SW 1271 (cell line): ENCODE measurements around the gene HSPA1A.
"Not testable (repeated sequence)": the region's sequence is repeated elsewhere in the genome, so short reads cannot be mapped to it uniquely, and the experiment has no call there.

Experiments used
- DNase-seq, 2 experiments: peaks; one replicate each; lab custom pipeline; 2025; lab: John Stamatoyannopoulos, UW

HSPA1A gene

DNA sequence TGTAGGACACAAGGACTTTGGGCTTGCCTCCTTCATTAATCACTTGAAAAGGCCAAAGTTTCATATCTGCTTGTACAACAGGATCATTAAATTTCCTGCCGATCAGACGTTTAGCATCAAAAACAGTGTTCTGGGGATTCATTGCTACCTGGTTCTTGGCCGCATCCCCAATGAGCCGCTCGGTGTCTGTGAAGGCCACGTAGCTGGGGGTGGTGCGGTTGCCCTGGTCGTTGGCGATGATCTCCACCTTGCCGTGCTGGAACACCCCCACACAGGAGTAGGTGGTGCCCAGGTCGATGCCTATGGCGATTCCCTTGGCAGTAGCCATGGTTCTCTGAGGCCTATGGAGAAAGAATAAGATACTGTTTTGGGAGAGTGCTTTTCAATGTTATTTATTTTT lies 3.7 kb upstream of the HSPA1A start:
- no peak for DNase-seq

DNA sequence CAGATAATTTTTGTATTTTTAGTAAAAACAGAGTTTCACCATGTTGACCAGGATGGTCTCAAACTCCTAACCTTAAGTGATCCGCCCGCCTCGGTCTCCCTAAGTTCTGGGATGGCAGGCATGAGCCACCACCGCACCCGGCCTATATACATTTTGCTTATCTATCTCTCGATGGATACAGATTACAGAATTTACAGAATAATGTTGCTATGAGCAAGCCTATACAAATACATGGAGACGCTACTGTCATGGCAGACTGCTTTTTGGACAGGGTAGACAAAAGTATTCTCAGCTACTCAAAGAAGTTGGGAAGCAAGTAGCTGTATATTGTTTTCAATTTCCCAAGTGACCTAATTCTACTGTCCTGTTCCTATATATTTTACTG lies 1.9 kb upstream of the HSPA1A start:
- DNase-seq, result no peak

DNA sequence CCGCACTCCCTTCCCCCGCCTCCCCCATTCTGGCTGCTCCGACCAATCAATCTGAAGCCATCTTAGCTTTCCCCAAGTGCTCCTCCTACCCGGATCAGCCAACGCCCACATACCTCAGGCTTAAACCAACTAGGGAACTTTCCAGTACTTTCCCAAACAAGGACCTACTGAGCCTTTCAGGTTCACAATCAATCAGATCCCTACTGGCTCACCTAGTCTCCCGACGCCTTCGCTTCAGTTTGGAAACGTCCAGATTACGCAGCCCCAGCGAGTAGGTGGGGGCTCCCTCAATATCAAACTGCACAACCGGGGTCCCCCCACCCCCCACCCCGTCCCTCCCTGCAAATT lies 692 bp upstream of the HSPA1A start:
- peak; percentile 91 to 97 for DNase-seq

DNA sequence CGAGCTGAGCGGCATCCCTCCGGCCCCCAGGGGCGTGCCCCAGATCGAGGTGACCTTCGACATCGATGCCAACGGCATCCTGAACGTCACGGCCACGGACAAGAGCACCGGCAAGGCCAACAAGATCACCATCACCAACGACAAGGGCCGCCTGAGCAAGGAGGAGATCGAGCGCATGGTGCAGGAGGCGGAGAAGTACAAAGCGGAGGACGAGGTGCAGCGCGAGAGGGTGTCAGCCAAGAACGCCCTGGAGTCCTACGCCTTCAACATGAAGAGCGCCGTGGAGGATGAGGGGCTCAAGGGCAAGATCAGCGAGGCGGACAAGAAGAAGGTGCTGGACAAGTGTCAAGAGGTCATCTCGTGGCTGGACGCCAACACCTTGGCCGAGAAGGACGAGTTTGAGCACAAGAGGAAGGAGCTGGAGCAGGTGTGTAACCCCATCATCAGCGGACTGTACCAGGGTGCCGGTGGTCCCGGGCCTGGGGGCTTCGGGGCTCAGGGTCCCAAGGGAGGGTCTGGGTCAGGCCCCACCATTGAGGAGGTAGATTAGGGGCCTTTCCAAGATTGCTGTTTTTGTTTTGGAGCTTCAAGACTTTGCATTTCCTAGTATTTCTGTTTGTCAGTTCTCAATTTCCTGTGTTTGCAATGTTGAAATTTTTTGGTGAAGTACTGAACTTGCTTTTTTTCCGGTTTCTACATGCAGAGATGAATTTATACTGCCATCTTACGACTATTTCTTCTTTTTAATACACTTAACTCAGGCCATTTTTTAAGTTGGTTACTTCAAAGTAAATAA lies 2.0 kb downstream of the HSPA1A start:
- DNase-seq, result peak in 1 of 2 experiments; percentile 36

GRCh38 chr6:31817929-31818511 lies 2.7 kb downstream of the HSPA1A start:
- not testable (repeated sequence) for DNase-seq

DNA sequence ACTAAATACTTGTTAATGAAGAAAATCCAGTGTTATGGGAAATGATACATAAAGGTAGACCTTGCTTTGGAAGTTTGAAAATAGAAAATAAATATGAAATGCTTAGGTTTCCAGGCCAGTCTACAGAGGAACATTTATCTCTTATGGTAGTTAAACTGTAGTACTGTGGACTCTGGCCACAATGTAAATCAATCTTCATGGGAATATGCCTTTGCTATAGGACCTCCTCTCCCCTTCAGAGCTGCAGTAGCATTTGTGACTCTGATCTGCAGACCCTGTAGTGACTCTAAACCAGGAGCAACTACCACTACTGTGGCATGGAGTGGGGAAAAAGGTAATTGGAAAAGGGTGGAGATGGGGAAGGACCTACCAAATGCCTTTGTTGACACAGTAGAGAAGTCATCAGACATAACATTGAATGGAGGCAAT lies 4.5 kb downstream of the HSPA1A start:
- DNase-seq, result no peak

DNA sequence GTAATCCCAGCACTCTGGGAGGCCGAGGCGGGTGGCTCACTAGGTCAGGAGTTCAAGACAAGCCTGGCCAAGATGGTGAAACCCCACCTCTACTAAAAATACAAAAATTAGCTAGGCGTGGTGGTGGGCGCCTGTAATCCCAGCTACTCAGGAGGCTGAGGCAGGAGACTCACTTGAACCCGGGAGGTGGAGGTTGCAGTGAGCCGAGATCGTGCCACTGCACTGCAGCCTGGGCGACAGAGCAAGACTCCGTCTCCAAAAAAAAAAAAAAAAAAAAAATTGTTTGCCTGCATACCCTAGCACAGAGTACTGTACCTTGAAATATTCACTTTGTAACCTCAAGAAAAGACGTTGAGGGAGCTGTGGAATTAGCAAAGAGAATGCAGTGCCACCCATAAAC lies 5.1 kb downstream of the HSPA1A start:
- not testable (repeated sequence) for DNase-seq

DNA sequence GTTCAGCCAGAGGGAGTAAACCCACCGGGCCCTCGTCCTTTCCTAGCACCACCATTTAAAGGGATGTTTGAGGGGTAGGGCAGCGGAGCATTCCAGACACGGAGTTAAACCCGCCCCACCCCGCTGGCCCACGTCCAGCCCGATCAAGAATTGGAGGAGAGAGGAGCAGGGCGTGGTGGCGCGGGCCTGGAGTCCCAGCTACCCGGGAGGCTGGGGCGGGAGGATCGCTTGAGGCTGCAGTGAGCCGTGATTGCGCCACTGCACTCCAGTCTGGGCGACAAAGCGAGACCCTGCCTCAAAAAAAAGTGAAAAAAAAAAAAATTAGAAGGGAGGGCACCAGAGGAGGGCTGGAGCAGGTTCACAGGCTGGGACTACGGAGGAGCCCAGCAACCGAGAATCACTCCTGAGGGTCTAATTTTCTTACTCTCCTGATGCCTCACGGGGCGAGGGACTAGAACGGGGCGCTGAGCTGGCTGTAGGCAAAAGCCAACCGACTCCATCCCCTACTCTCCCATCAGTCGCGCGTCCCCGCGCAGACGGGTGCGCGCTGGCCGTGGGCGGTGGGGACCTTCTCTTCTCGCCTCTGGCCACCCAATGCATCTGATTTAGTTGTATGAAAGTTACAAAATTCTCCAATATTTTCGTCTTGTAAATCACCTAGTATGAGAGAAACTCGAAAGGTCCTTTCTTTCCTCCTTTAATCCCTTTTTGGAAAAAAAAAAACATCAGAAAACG lies 6.1 kb downstream of the HSPA1A start:
- DNase-seq, result peak in 1 of 2 experiments; percentile 79

DNA sequence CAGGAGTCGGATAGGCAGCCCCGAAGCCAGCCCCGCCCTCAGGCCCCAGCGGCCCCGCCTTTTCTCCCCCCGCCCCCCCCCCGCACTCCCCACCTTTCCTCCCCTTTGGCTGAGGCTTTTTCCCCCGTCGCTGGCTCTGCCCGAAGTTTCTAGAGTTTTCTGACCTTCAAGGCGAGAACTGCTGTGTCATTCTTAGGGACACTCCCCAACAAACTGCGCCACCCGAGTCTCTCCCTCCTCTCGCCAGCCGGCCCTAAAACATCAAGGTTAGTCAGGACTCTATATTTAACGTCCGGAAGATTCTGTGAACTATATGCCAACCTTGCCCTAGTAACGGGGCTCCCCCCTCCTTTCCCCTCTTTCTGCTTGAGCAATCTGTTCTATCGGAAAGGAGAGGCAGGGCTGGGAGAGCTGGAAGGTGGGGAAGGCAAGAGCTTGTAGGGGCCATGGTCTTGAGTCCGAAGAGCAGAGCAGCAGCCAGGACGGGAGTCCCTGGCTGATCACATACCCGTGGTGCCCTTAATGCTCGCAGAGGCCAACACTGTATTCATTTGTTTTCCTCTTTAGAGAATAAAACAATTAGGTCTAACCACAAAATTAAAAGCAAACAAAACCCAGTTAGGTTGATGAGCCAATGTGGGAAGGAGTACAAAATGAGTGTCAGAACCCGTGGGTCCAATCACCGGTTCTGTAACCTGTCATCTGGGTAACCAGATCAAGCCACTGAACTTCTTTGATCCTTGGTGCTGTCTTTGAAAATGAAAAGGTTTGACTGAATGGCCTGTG lies 6.9 kb downstream of the HSPA1A start:
- peak; percentile 48 to 79 for DNase-seq

DNA sequence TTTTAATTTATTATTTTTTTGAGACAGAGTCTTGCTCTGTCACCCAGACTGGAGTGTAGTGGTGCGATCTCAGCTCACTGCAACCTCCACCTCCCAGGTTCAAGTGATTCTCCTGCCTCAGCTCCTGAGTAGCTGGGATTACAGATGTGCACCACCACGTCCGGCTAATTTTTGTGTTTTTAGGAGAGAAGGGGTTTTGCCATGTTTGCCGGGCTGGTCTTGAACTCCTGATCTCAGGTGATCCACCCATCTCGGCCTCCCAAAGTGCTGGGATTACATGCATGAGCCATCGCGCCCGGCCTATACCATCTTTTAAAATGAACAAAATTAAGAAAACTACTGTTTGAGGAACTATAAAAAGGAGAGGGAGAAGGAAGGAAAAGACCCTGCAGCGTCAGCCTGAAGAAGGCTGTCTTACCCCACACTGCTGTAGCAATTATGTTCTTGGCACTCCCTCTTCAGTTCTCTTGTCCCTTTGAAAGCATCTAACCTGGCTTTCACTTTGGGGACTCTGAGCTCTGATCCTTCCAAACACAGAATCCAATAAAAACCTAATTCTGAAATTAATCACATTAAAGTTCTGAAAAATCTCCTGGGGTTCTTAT lies 8.4 kb downstream of the HSPA1A start:
- DNase-seq, result not testable (repeated sequence)

DNA sequence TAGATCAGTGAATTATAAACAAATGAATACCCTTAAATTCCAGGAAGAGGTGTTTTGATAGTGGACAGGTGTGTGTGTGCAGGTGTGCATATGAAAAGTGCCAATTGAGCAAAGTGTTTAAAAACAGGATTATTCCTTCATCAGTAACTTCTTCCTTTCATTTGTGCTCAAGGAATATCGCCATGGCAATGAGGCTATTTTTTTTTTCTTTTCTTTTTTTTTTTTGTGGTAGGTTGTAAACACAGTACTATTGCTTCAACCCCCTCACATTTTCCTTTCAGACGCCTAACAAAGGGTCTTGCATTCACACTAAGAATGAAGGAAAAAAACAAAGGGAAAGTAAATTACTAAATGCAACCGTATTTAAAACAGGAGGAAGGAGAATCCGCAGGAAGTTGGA lies 10.2 kb downstream of the HSPA1A start:
- no peak for DNase-seq

- DNase-seq, result peak; percentile 51 to 94
Observed at GRCh38 chr6:31826793-31827285, 11.5 kb downstream of the HSPA1A start.

GRCh38 chr6:31827286-31828079 lies 12.1 kb downstream of the HSPA1A start, which contains the start of gene HSPA1B:
Gene HSPA1B (plus strand): TSS chr6:31827738. CDS start chr6:31827951, 213 bp downstream.
- DNase-seq, result peak; percentile 100

GRCh38 chr6:31829633-31830283 lies 14.4 kb downstream of the HSPA1A start:
- DNase-seq, result peak in 1 of 2 experiments; percentile 78

- no peak for DNase-seq
Observed at GRCh38 chr6:31830886-31831335, 15.6 kb downstream of the HSPA1A start.

- DNase-seq, result no peak
Observed at GRCh38 chr6:31831350-31832215, 16.2 kb downstream of the HSPA1A start.

- DNase-seq, result peak; percentile 50 to 91
Observed at GRCh38 chr6:31834367-31835250, 19.3 kb downstream of the HSPA1A start.

DNA sequence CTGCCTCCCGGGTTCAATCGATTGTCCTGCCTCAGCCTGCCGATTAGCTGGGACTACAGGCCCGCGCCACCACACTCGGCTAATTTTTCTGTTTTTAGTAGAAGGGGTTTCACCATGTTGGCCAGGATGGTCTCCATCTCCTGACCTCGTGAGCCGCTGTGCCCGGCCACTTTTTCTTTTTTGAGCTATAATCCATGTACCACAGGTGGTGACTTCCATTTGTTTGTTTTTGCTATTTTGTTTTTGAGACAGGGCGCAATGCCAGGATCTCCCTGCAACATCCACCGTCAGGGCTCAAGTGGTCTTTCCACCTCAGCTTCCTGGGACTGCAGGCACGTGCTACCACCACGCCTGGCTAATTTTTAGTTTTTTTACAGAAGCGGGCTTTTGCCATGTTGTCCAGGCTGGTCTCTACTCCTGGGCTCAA lies 20.7 kb downstream of the HSPA1A start:
- no peak for DNase-seq
